Fibroblast of peridontal ligament (primary cell): ENCODE data around the gene PITPNC1.
"Not testable (repeated sequence)": the region's sequence is repeated elsewhere in the genome, so short reads cannot be mapped to it uniquely, and the experiment has no call there.

Experiments used
- DNase-seq: peaks from one replicate; pipeline ENCODE4 v3.0.0-alpha.2; 2010; ENCODE audit errors: extremely low read depth

PITPNC1 gene

GRCh38 chr17:67725373-67725791 is 348.3 kb downstream of the PITPNC1 start:
- DNase-seq = no peak

GRCh38 chr17:67725807-67726206 is 348.7 kb downstream of the PITPNC1 start:
- no peak for DNase-seq

GRCh38 chr17:67727152-67728039 is 350.3 kb downstream of the PITPNC1 start:
- not testable (repeated sequence) for DNase-seq

- no peak for DNase-seq
Observed at GRCh38 chr17:67729903-67730302, 352.8 kb downstream of the PITPNC1 start.

- DNase-seq = no peak
Observed at GRCh38 chr17:67730731-67731130, 353.6 kb downstream of the PITPNC1 start.

GRCh38 chr17:67733449-67733848 is 356.4 kb downstream of the PITPNC1 start:
- DNase-seq = no peak

- no peak for DNase-seq
Observed at GRCh38 chr17:67737145-67737544, 360.1 kb downstream of the PITPNC1 start.

GRCh38 chr17:67742025-67742424 is 364.9 kb downstream of the PITPNC1 start:
- no peak for DNase-seq
